ENCODE measurements around the gene IQGAP3. TPM values are rescaled to one million over a fixed set of nuclear protein-coding genes. Genes with fewer than 3 reads are reported as not detected.
A peak's percentile ranks its signal among the peaks of the same experiment; 100 is the strongest.

Gene IQGAP3
- total RNA-seq, 1 experiment from 2014 or later: 25.6 TPM

DNA sequence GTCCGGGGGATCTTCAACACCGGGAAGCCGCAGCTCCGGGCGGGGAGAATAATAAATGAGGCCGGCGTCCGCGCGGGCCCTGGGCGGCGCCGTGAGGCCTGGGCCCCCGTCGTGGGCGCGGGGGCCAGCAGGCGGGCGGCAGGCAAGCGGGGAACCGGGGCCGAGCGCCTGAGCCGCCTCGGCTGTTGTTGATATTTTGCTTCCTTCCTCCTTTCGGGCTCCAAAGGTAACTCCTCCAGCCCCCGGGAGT is 71.9 kb downstream of the IQGAP3 start, which contains the start of gene MEF2D:
TSS of gene MEF2D (minus strand) at position 233 of the 250 bp plus-strand sequence. CDS start 17,483 bp downstream, outside the sequence.
- in situ Hi-C loops (cut with HindIII; ENCODE audit: low pct_unique_long_range_greater_than_20kb, low sequenced_read_pairs): no loop called here
- Histone ChIP-seq H3K27ac (ENCODE audit: low read length) (peak within 1 kb of the TSS; percentile 92), H3K9me3 (ENCODE audit: control insufficient read depth, insufficient read depth, low read depth, low read length) (no peaks in the 10 kb centered on the region), H3K27me3 (ENCODE audit: control insufficient read depth, insufficient read depth, low read length) (no peaks in the 10 kb centered on the region), H3K4me3 (ENCODE audit: low read depth in 2 of 2, low read length in 2 of 2) (peak within 1 kb of the TSS; percentile 69 to 98), H3K4me1 (ENCODE audit: control insufficient read depth, insufficient read depth, low read length) (peaks cover 66% of the 10 kb centered on the region), H3K36me3 (ENCODE audit: control insufficient read depth, insufficient read depth, low read length) (peaks cover 8% of the 10 kb centered on the region; the same call in 1 of the 2 replicates)
- ATAC-seq (no peak), DNase-seq (ENCODE audit: low read depth, low spot score) (no peak)
- intact Hi-C loops (cut with micrococcal nuclease; ENCODE audit: unreplicated experiment): no loop called here
- CTCF ChIA-PET: interaction anchor here (0.6 to 1.6 kb wide), 4 partner anchors 10 to 43 kb away, joined by 3 to 25 read pairs (median 4); no protein-coding TSS in a partner anchor
- BruUV-seq (replicated peaks): TSS peak; percentile 96
- POLR2A ChIA-PET: interaction anchor here (0.5 to 0.6 kb wide), 2 partner anchors 52 to 134 kb away, joined by 4 to 6 read pairs; no protein-coding TSS in a partner anchor
- TF ChIP-seq, protein P1, sequence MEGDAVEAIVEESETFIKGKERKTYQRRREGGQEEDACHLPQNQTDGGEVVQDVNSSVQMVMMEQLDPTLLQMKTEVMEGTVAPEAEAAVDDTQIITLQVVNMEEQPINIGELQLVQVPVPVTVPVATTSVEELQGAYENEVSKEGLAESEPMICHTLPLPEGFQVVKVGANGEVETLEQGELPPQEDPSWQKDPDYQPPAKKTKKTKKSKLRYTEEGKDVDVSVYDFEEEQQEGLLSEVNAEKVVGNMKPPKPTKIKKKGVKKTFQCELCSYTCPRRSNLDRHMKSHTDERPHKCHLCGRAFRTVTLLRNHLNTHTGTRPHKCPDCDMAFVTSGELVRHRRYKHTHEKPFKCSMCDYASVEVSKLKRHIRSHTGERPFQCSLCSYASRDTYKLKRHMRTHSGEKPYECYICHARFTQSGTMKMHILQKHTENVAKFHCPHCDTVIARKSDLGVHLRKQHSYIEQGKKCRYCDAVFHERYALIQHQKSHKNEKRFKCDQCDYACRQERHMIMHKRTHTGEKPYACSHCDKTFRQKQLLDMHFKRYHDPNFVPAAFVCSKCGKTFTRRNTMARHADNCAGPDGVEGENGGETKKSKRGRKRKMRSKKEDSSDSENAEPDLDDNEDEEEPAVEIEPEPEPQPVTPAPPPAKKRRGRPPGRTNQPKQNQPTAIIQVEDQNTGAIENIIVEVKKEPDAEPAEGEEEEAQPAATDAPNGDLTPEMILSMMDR (IDR thresholded peaks at IDR 0.05): no peak
- no peak for TF ChIP-seq SIN3A (IDR thresholded peaks at IDR 0.05; ENCODE audit: borderline replicate concordance, insufficient read depth, low read depth, low read length)
- no peak for TF ChIP-seq POLR2AphosphoS5 (IDR thresholded peaks at IDR 0.05; ENCODE audit: low read depth, low read length)

DNA sequence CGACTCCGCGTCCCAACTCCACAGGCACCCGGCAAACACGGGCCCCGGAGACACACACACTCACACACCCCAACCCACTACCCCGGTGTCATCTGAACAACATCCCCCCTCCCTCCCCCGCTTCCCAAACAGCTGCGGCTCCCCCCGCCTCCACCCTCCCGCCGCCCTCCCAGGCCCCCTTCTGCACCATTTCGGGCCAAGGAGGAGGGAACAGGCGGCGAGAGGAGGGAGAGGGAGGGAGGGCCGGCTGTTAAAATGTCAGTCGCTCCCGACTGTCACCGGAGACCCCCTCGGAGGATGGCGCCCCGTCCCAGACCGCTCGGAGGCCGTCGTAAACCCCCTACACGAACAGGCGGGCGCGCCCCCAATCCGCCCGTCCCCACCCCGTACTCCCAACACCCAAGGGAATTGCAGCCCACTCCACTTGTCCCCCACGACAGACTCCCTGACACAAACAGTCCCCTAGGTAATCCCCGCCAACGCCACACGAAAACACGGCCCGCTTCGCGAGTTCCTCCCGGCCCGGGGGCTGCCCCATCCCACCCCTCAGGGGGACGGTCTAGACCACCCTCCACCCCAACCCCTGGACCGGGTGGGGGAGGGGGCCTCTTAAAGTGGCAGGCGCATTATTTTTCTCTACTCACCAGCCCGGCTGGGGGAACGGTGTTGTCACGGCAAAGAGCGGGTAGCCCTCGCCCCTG is 72.4 kb downstream of the IQGAP3 start:
- no TSS peak for BruUV-seq (replicated peaks)
- CTCF ChIA-PET: interaction anchor here (0.6 to 1.6 kb wide), 5 partner anchors 10 to 42 kb away, joined by 3 to 25 read pairs (median 4); no protein-coding TSS in a partner anchor

DNA sequence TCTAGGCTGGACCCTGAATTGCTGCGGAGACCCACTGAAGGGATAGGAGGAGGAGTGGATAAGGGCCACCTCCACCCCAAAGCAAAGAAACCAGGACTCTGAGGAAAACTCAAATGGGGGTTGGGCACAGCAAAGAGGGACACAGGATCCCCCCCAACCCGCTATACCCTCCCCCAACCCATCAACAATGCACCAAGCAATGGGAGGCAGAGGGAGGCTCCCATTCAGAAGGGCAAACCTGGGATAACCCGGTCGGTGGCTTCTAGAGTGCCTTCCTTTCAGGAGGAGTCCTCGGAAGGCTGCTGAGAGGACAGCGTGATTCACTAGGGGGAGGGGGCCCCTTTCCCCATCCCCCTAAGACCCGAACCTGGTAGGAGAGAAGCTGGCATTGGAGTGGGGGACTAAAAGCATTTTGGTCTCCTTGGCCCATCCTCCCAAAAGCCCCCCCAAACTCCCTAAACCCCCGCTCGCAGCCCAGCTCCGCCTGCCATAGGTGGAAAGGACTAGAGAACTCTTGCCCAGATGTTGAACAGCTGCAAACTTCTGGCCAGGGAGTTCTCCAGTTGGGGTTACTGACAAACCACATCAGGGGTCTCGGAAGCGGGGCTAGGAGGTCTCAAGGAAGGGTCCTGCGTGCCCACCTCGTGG is 73.0 kb downstream of the IQGAP3 start:
- intact Hi-C loops (cut with micrococcal nuclease; ENCODE audit: unreplicated experiment) (no loop called here), in situ Hi-C loops (cut with HindIII; ENCODE audit: low pct_unique_long_range_greater_than_20kb, low sequenced_read_pairs) (no loop called here)
- CTCF ChIA-PET: interaction anchor here (0.6 to 1.5 kb wide), 4 partner anchors 9 to 45 kb away, joined by 3 to 4 read pairs (median 4); no protein-coding TSS in a partner anchor
- POLR2A ChIA-PET: no interaction called here
- H3K27ac ChIP-seq (ENCODE audit: low read length): peak overlapping the region; percentile 85
- peaks cover 8% of the 10 kb centered on the region; the same call in 1 of the 2 replicates for H3K36me3 ChIP-seq (ENCODE audit: control insufficient read depth, insufficient read depth, low read length)
- TF ChIP-seq POLR2AphosphoS5 (IDR thresholded peaks at IDR 0.05; ENCODE audit: low read depth, low read length) (no peak), TCF7L2 (IDR thresholded peaks at IDR 0.05; ENCODE audit: low read depth, low read length) (no peak), SIN3A (IDR thresholded peaks at IDR 0.05; ENCODE audit: borderline replicate concordance, insufficient read depth, low read depth, low read length) (no peak)
- TF ChIP-seq, protein P2, sequence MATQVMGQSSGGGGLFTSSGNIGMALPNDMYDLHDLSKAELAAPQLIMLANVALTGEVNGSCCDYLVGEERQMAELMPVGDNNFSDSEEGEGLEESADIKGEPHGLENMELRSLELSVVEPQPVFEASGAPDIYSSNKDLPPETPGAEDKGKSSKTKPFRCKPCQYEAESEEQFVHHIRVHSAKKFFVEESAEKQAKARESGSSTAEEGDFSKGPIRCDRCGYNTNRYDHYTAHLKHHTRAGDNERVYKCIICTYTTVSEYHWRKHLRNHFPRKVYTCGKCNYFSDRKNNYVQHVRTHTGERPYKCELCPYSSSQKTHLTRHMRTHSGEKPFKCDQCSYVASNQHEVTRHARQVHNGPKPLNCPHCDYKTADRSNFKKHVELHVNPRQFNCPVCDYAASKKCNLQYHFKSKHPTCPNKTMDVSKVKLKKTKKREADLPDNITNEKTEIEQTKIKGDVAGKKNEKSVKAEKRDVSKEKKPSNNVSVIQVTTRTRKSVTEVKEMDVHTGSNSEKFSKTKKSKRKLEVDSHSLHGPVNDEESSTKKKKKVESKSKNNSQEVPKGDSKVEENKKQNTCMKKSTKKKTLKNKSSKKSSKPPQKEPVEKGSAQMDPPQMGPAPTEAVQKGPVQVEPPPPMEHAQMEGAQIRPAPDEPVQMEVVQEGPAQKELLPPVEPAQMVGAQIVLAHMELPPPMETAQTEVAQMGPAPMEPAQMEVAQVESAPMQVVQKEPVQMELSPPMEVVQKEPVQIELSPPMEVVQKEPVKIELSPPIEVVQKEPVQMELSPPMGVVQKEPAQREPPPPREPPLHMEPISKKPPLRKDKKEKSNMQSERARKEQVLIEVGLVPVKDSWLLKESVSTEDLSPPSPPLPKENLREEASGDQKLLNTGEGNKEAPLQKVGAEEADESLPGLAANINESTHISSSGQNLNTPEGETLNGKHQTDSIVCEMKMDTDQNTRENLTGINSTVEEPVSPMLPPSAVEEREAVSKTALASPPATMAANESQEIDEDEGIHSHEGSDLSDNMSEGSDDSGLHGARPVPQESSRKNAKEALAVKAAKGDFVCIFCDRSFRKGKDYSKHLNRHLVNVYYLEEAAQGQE (IDR thresholded peaks at IDR 0.05; ENCODE audit: insufficient read depth in 1 of 2, low read depth in 2 of 2, low read length in 1 of 2): no peak
- TF ChIP-seq, protein P1 (IDR thresholded peaks at IDR 0.05): no peak
- BruUV-seq (replicated peaks): no TSS peak
- H3K27me3 ChIP-seq (ENCODE audit: control insufficient read depth, insufficient read depth, low read length): no peaks in the 10 kb centered on the region
- DNase-seq (ENCODE audit: low read depth, low spot score): no peak
- no peak for ATAC-seq
- H3K9me3 ChIP-seq (ENCODE audit: control insufficient read depth, insufficient read depth, low read depth, low read length): no peaks in the 10 kb centered on the region
- H3K4me3 ChIP-seq (ENCODE audit: low read depth in 2 of 2, low read length in 2 of 2): peak overlapping the region; percentile 69 to 98
- peaks cover 60% of the 10 kb centered on the region for H3K4me1 ChIP-seq (ENCODE audit: control insufficient read depth, insufficient read depth, low read length)

More for the DNA sequence above, 72.4 kb downstream of the IQGAP3 start:
- DNase-seq (ENCODE audit: low read depth, low spot score) (no peak), ATAC-seq (no peak)
- H3K4me1 ChIP-seq (ENCODE audit: control insufficient read depth, insufficient read depth, low read length): peaks cover 66% of the 10 kb centered on the region
- in situ Hi-C loops (cut with HindIII; ENCODE audit: low pct_unique_long_range_greater_than_20kb, low sequenced_read_pairs) (no loop called here), intact Hi-C loops (cut with micrococcal nuclease; ENCODE audit: unreplicated experiment) (no loop called here)
- H3K27ac ChIP-seq (ENCODE audit: low read length): peak overlapping the region; percentile 85
- no peaks in the 10 kb centered on the region for H3K9me3 ChIP-seq (ENCODE audit: control insufficient read depth, insufficient read depth, low read depth, low read length)
- peaks cover 8% of the 10 kb centered on the region; the same call in 1 of the 2 replicates for H3K36me3 ChIP-seq (ENCODE audit: control insufficient read depth, insufficient read depth, low read length)
- H3K4me3 ChIP-seq (ENCODE audit: low read depth in 2 of 2, low read length in 2 of 2): peak overlapping the region; percentile 69 to 98
- TF ChIP-seq TCF7L2 (IDR thresholded peaks at IDR 0.05; ENCODE audit: low read depth, low read length): no peak
- no peaks in the 10 kb centered on the region for H3K27me3 ChIP-seq (ENCODE audit: control insufficient read depth, insufficient read depth, low read length)
- POLR2A ChIA-PET: interaction anchor here (0.5 to 0.6 kb wide), 2 partner anchors 53 to 134 kb away, joined by 4 to 6 read pairs; no protein-coding TSS in a partner anchor
